Measurements from ENCODE around the gene FOXN4.

Gene FOXN4

GRCh38 chr12:109271418-109271817 is 37.7 kb downstream of the FOXN4 start:
- no peaks in the 10 kb centered on the region for H3K9me2 ChIP-seq (replicated peaks; ENCODE audit: insufficient read depth, low read length)
- no peak for TF ChIP-seq EZH2phosphoT487 (conservative IDR thresholded peaks at IDR 0.05; ENCODE audit: low read length)
- no peak for TF ChIP-seq CTCF (IDR thresholded peaks at IDR 0.05; ENCODE audit: insufficient read depth, low read length, poor library complexity, severe bottlenecking)
- no peaks in the 10 kb centered on the region for H3F3A ChIP-seq (ENCODE audit: insufficient read depth)
- H3K9ac ChIP-seq (ENCODE audit: low read length), result no peak overlapping the region
- no peak overlapping the region for H3K27ac ChIP-seq (ENCODE audit: low read depth, low read length)
- no peaks in the 10 kb centered on the region for H3K36me3 ChIP-seq (ENCODE audit: low read length)
- no peak overlapping the region for H3K4me2 ChIP-seq (ENCODE audit: low read depth, low read length, poor library complexity, severe bottlenecking)
- H3K79me2 ChIP-seq (ENCODE audit: insufficient read depth, low read length), result no peaks in the 10 kb centered on the region
- H2AFZ ChIP-seq (ENCODE audit: low read depth, low read length, severe bottlenecking), result no peak overlapping the region
- no peaks in the 10 kb centered on the region for H4K20me1 ChIP-seq (ENCODE audit: low read depth, low read length)
- H3K9me3 ChIP-seq (ENCODE audit: insufficient read depth, low read length), result no peaks in the 10 kb centered on the region
- no peak overlapping the region for H3K4me3 ChIP-seq (ENCODE audit: insufficient read depth, low read length, poor library complexity, severe bottlenecking)
- H3K27me3 ChIP-seq (ENCODE audit: low read length), result no peaks in the 10 kb centered on the region

GRCh38 chr12:109270494-109270893 is 38.6 kb downstream of the FOXN4 start:
- Histone ChIP-seq H4K20me1 (ENCODE audit: low read depth, low read length) (no peaks in the 10 kb centered on the region), H3K27ac (ENCODE audit: low read depth, low read length) (no peak overlapping the region), H3K27me3 (ENCODE audit: low read length) (no peaks in the 10 kb centered on the region), H3K4me2 (ENCODE audit: low read depth, low read length, poor library complexity, severe bottlenecking) (no peak overlapping the region), H3K9me3 (ENCODE audit: insufficient read depth, low read length) (no peaks in the 10 kb centered on the region), H3K9me2 (replicated peaks; ENCODE audit: insufficient read depth, low read length) (no peaks in the 10 kb centered on the region), H2AFZ (ENCODE audit: low read depth, low read length, severe bottlenecking) (no peak overlapping the region), H3K4me3 (ENCODE audit: insufficient read depth, low read length, poor library complexity, severe bottlenecking) (no peak overlapping the region), H3K36me3 (ENCODE audit: low read length) (no peaks in the 10 kb centered on the region), H3F3A (ENCODE audit: insufficient read depth) (no peaks in the 10 kb centered on the region), H3K79me2 (ENCODE audit: insufficient read depth, low read length) (no peaks in the 10 kb centered on the region), H3K9ac (ENCODE audit: low read length) (no peak overlapping the region)
- TF ChIP-seq CTCF (IDR thresholded peaks at IDR 0.05; ENCODE audit: insufficient read depth, low read length, poor library complexity, severe bottlenecking), result no peak
- TF ChIP-seq EZH2phosphoT487 (conservative IDR thresholded peaks at IDR 0.05; ENCODE audit: low read length), result no peak

- Histone ChIP-seq H3K36me3 (ENCODE audit: low read length) (no peaks in the 10 kb centered on the region), H3K27me3 (ENCODE audit: low read length) (no peaks in the 10 kb centered on the region)
These were observed 39.7 kb downstream of the FOXN4 start for GRCh38 chr12:109269428-109269827.

More at GRCh38 chr12:109269428-109269827, 39.7 kb downstream of the FOXN4 start:
- no peak overlapping the region for H3K4me2 ChIP-seq (ENCODE audit: low read depth, low read length, poor library complexity, severe bottlenecking)
- H3K27ac ChIP-seq (ENCODE audit: low read depth, low read length), result no peak overlapping the region
- H4K20me1 ChIP-seq (ENCODE audit: low read depth, low read length), result no peaks in the 10 kb centered on the region
- no peak overlapping the region for H3K9ac ChIP-seq (ENCODE audit: low read length)
- H3K4me3 ChIP-seq (ENCODE audit: insufficient read depth, low read length, poor library complexity, severe bottlenecking), result no peak overlapping the region
- H3K79me2 ChIP-seq (ENCODE audit: insufficient read depth, low read length), result no peaks in the 10 kb centered on the region
- H3K9me2 ChIP-seq (replicated peaks; ENCODE audit: insufficient read depth, low read length), result no peaks in the 10 kb centered on the region
- TF ChIP-seq EZH2phosphoT487 (conservative IDR thresholded peaks at IDR 0.05; ENCODE audit: low read length) (no peak), CTCF (IDR thresholded peaks at IDR 0.05; ENCODE audit: insufficient read depth, low read length, poor library complexity, severe bottlenecking) (no peak)
- no peaks in the 10 kb centered on the region for H3K9me3 ChIP-seq (ENCODE audit: insufficient read depth, low read length)
- H3F3A ChIP-seq (ENCODE audit: insufficient read depth), result no peaks in the 10 kb centered on the region
- no peak overlapping the region for H2AFZ ChIP-seq (ENCODE audit: low read depth, low read length, severe bottlenecking)
